HepG2 (cell line): ENCODE measurements around the gene OTOP3. TPM values are rescaled to one million over a fixed set of nuclear protein-coding genes. Genes with fewer than 3 reads are reported as not detected.

ENCODE experiments used
- ZBTB40 ChIP-seq, 2 experiments: fragments of 450-650 bp in 1 of 2; sonication (generic) in 1 of 2; formaldehyde crosslinking in 1 of 2; IDR thresholded peaks; 2 replicates each; pipeline versions ENCODE4 v1.6.1 to v1.8.0; 2016 to 2022; ENCODE audit warnings: antibody characterized with exemption in 1 of 2, mild to moderate bottlenecking in 1 of 2, missing genetic modification reagents in 1 of 2
- ZNF318 ChIP-seq: sonication (generic); formaldehyde crosslinking; IDR thresholded peaks from 2 replicates; pipeline ENCODE4 v1.4.0; 2020; ENCODE audit warnings: mild to moderate bottlenecking, missing genetic modification reagents
- polyA plus RNA-seq, 8 experiments: library from polyadenylated mRNA; depleted of rRNA in 3 of 8; stranded (reverse) in 7 of 8; unstranded in 1 of 8; fragments of >200 nt; fragmentation: Illumina TruSeq in 4 of 8; extraction: Trizol in 4 of 8; gene quantifications; 2 replicates each; pipeline versions ENCODE4 v1.2.1 to v1.2.3, GENCODE V29; 2011 to 2016; ENCODE audit warnings: low read depth in 4 of 8, missing spikeins in 1 of 8, mixed read lengths in 1 of 8; ENCODE audit not compliant: insufficient read depth in 1 of 8
- total RNA-seq, 5 experiments: library from RNA; depleted of rRNA; stranded (reverse); fragments of >200 nt; fragmentation: Illumina TruSeq; extraction: Trizol; gene quantifications; 2 replicates each; pipeline ENCODE4 v1.2.3, GENCODE V29; 2016; ENCODE audit warnings: low read depth in 1 of 5

The OTOP3 gene
- total and polyA plus RNA-seq, 2 of the 13 experiments (the other 11 are each of a cell fraction or from before 2014, with no cell fraction given): not detected

GRCh38 chr17:74903034-74903433 is 32.7 kb upstream of the OTOP3 start (continued):
- TF ChIP-seq ZBTB40 (IDR thresholded peaks at IDR 0.05): no peak
- TF ChIP-seq ZBTB40 (CRISPR knock-in tag; IDR thresholded peaks at IDR 0.05): no peak
- no peak for TF ChIP-seq ZNF318
- TF ChIP-seq, all 625 proteins: peak for 0
